Measurements from ENCODE around the gene CMTM1. TPM values are rescaled to one million over a fixed set of nuclear protein-coding genes. Genes with fewer than 3 reads are reported as not detected.

Gene CMTM1, protein sequence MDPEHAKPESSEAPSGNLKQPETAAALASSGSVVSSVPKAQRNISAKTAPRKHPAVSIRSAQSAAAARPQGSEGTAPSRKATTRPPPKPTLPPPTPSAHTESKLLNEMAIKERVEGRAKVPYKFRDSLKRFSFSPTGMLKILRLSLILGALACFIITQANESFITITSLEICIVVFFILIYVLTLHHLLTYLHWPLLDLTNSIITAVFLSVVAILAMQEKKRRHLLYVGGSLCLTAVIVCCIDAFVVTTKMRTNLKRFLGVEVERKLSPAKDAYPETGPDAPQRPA
- total RNA-seq: 0.25 and 1.2 TPM in 2 replicates

DNA sequence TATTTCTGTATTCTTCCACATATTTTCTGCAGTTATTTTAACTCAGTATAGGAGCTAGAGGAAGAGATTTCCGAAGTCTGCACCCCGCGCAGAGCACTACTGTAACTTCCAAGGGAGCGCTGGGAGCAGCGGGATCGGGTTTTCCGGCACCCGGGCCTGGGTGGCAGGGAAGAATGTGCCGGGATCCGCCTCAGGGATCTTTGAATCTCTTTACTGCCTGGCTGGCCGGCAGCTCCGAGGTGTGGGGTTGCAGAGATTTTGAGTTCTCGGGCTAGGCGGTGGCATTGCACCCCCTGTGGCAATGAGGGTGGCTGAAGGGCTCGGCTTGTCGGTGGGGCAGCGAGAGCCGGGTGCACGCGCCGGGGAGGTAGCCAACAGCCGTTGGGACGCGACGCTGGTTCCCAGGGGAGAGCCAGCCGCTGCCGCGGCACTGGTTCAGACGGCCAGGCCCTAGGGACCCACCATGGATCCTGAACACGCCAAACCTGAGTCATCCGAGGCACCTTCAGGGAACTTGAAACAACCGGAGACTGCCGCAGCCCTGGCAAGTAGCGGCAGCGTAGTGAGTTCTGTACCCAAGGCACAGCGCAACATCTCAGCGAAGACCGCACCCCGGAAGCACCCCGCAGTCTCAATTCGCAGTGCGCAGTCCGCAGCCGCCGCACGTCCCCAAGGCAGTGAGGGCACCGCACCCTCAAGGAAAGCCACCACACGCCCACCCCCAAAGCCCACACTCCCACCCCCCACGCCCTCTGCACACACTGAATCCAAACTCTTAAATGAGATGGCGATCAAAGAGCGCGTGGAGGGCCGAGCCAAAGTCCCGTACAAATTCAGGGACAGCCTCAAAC lies at the start of gene CMTM1:
CMTM1 (plus strand) TSS at position 389 of the 851 bp plus-strand sequence; CDS start at position 464, 75 bp downstream.

DNA sequence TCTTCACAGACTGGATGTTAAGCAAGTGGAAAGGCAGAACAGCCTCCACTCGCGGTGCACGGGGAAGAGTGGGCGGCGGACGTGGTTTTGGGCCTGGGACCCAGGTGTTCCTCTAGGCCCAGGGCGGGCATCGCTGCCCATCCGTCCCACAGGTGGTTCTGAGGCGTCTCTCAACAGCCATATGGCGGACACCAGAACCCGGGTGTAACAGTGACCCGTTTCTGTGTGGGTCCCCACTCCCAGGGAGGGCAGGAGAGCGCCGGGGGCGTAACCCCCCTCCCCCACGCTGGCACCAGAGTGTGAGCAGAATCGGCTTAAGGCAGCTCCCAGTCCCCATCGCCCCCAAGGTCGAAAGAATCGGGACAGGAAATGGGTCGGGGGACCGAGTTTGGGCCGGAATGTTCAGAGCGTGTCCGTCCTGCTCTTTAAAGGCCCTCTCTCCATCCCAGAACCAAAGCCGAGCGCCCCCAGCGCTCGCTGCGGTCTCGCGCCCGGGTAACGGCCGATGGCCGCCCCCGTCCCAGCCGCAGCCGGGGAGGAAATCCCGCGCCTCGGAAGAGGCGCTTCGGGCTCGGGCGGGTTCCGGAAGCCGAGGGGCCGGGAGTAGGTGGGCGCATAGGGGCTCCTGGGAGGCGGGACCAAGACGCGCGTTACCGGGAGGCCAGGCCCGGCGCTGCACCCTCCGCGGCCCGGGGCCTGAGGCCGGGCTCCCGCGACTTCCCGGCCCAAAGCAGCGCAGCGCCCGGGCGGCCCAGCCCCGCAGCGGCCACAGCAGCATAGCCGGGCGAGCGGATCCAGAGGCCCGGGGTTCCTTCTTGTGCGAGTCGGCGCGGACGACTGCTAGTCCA lies 16.7 kb upstream of the CMTM1 start, which contains the start of gene TK2:
TK2 (minus strand) TSS at position 839 of the 848 bp plus-strand sequence; CDS start at position 778, 61 bp downstream.

DNA sequence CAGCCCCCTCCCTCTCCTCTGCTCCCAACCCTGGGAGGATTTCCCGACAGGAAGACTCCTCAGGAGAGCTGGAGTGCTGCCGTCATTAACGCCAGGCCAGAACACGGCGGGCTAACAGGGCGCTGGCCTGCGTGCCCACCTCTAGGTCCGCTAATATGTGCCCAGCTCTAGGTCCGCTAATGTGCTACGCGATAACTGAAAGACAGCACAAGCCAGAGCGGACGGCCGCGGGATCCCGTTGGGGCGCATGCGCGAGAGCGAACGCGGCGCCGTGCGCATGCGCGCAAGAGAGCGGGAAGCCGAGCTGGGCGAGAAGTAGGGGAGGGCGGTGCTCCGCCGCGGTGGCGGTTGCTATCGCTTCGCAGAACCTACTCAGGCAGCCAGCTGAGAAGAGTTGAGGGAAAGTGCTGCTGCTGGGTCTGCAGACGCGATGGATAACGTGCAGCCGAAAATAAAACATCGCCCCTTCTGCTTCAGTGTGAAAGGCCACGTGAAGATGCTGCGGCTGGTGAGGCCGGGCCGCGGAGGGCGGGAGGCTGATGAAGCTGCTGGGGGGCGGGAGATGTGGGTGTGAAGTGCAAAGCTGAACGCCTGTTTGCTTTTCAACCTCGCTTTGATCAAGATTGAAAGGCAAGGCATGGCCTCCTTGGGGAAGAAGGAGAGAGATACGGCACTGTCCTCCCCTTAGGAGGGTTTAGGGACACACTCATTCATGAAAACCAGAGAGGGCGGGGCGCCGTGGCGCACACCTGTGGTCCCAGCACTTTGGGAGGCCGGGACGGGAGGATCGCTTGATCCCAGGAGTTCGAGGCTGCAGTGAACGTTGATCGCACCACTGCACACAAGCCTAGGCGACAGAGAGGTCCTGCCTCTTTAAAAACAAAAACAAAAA lies 13.7 kb upstream of the CMTM1 start, which contains the start of gene CKLF:
CKLF (plus strand) TSS at position 291 of the 892 bp plus-strand sequence; CDS start at position 431, 140 bp downstream.

DNA sequence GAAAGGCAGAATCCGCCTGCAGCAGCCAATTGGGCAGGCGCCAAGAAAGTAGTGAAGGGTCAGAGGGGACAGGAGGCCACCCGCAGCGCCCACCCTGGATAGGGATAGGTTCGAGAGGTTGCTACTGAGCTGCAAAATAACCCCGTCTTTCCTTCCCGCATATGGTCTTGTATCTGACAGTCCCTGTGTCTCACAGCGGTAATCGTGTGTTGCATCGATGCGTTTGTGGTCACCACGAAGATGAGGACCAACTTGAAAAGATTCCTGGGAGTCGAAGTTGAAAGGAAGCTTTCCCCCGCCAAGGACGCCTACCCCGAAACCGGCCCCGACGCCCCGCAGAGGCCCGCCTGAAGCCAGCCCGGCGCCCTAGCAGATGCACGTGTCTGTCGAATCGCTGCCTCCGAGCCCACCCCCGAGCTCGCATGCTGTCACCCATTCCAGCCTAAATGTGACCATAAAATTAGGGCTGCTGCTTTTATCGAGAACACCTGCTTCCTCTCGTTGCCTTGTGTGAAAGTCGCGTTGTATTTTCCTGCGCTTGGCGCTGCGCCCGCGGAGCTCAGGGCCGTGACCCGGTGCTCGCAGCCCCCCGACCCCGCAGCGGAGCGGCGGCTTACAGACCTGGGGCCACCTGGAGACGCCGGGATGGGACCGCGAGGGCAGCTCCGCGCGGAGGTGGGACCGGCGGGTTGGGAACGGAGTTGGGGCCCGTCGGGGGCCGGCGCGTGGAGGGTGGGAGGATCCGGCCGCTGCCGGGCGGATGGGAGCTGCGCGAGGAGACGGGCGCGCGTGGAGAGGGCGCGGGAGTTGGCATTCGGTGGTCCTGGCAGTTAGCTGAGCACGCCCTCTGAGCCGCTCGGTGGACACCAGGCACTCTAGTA lies 12.7 kb downstream of the CMTM1 start, which contains the start of gene CMTM2:
CMTM2 (plus strand) TSS at position 813 of the 881 bp plus-strand sequence. CDS start 145 bp downstream, outside the sequence.

DNA sequence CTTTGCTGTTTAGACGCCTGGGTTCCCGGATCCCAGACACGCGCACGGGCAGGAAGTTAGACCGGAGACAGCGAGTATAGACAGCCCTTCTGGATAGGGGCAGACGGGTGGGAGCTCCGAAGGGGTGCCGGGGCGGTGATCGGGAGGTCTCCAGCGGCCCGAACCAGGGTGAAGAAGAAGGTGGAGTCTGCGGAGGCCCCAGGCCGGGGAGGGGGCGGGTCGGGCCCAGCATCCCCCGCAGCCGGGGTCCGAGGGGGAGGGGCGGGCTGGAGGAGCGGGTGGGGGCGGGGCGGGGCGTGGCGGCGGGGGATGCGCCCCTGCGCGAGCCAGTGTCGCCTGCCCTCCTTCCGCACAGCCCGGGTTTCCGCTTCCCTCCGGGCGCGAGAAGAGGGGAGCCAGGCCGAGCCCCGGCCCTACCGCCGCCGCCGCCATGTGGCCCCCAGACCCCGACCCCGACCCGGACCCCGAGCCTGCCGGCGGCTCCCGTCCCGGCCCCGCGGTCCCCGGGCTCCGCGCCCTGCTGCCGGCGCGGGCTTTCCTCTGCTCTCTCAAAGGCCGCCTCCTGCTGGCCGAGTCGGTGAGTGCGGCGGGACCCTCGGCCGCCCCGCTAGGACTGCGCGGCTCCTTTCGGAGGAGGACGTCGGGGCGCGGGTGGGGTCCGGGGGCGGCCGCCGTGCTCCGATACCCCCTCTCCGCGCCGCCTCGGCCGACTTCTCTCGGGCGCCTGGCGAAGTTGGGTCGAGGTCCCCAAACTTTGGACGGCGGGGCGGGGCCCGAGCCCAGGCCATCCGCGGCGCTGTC lies 38.3 kb downstream of the CMTM1 start, which contains the start of gene CMTM3:
CMTM3 (plus strand) TSS at position 329 of the 801 bp plus-strand sequence; CDS start at position 431, 102 bp downstream.

Other genes with a start within 250 kb of the CMTM1 start
- 13.7 and 15.6 TPM in 2 replicates for gene CDH5, start 199.7 kb upstream of the CMTM1 start, total RNA-seq
- gene BEAN1, start 139.1 kb upstream of the CMTM1 start, total RNA-seq: 0.64 and 1.00 TPM in 2 replicates
- 35.4 and 36.4 TPM in 2 replicates for gene TK2, start 16.3 kb upstream of the CMTM1 start, total RNA-seq
- 29.1 and 29.4 TPM in 2 replicates for gene CKLF, start 13.9 kb upstream of the CMTM1 start, total RNA-seq
- not detected in 2 replicates for gene CMTM2, start 13.0 kb downstream of the CMTM1 start, total RNA-seq
- gene CMTM3, start 38.3 kb downstream of the CMTM1 start, total RNA-seq: 25.0 and 34.9 TPM in 2 replicates
- gene CMTM4, start 130.3 kb downstream of the CMTM1 start, total RNA-seq: 10.8 and 11.0 TPM in 2 replicates
- gene DYNC1LI2, start 185.2 kb downstream of the CMTM1 start, total RNA-seq: 42.3 and 74.3 TPM in 2 replicates
- not detected in 2 replicates for gene TERB1, start 235.1 kb downstream of the CMTM1 start, total RNA-seq